Measurements from ENCODE around the gene CHST6. TPM values are rescaled to one million over a fixed set of nuclear protein-coding genes. Genes with fewer than 3 reads are reported as not detected.
"Not testable (repeated sequence)": the region's sequence is repeated elsewhere in the genome, so short reads cannot be mapped to it uniquely, and the experiment has no call there.

The CHST6 gene
- total RNA-seq, 1 donor from 2014 or later = 0.09 TPM

- H3K9me3 ChIP-seq = no peaks in the 10 kb centered on the region
- H3K36me3 ChIP-seq = no peaks in the 10 kb centered on the region
- ATAC-seq (peak; percentile 20), DNase-seq (peak; percentile 61)
- no peak for TF ChIP-seq CTCF (IDR thresholded peaks at IDR 0.05)
- no peaks in the 10 kb centered on the region for H3K4me1 ChIP-seq
- no peak overlapping the region for H3K4me3 ChIP-seq
- no peaks in the 10 kb centered on the region for H3K27me3 ChIP-seq
- H3K27ac ChIP-seq = no peak overlapping the region
- intact Hi-C loops (cut with DNase I) = no loop called here
Observed at GRCh38 chr16:75529056-75529905, 34.0 kb upstream of the CHST6 start.

- peak; percentile 4 for DNase-seq
- TF ChIP-seq CTCF (IDR thresholded peaks at IDR 0.05) = no peak
- Histone ChIP-seq H3K9me3 (no peaks in the 10 kb centered on the region), H3K4me3 (no peak overlapping the region), H3K4me1 (no peaks in the 10 kb centered on the region), H3K27ac (no peak overlapping the region), H3K27me3 (no peaks in the 10 kb centered on the region), H3K36me3 (no peaks in the 10 kb centered on the region)
- intact Hi-C loops (cut with DNase I) = no loop called here
- ATAC-seq = no peak
Observed at GRCh38 chr16:75527825-75528299, 32.6 kb upstream of the CHST6 start.

- no peak for TF ChIP-seq CTCF (IDR thresholded peaks at IDR 0.05)
- ATAC-seq (no peak), DNase-seq (peak; percentile 15)
- no peaks in the 10 kb centered on the region for H3K4me1 ChIP-seq
- intact Hi-C loops (cut with DNase I) = no loop called here
- no peaks in the 10 kb centered on the region for H3K9me3 ChIP-seq
- H3K27ac ChIP-seq = no peak overlapping the region
- H3K27me3 ChIP-seq = no peaks in the 10 kb centered on the region
- no peaks in the 10 kb centered on the region for H3K36me3 ChIP-seq
- no peak overlapping the region for H3K4me3 ChIP-seq
Observed at GRCh38 chr16:75526032-75526790, 31.0 kb upstream of the CHST6 start.

- no peaks in the 10 kb centered on the region for H3K4me1 ChIP-seq
- no peak for ATAC-seq
- no peaks in the 10 kb centered on the region for H3K27me3 ChIP-seq
- no peak overlapping the region for H3K27ac ChIP-seq
- H3K4me3 ChIP-seq = no peak overlapping the region
- no peaks in the 10 kb centered on the region for H3K9me3 ChIP-seq
- DNase-seq = peak; percentile 20
- intact Hi-C loops (cut with DNase I) = no loop called here
- TF ChIP-seq CTCF (IDR thresholded peaks at IDR 0.05) = no peak
- H3K36me3 ChIP-seq = no peaks in the 10 kb centered on the region
Observed at GRCh38 chr16:75519175-75519574, 23.9 kb upstream of the CHST6 start.

- intact Hi-C loops (cut with DNase I); H3K9me3 ChIP-seq; H3K36me3 ChIP-seq; DNase-seq; H3K27me3 ChIP-seq; H3K4me1 ChIP-seq: not testable (repeated sequence)
- Histone ChIP-seq H3K27ac (peak overlapping the region; percentile 96), H3K4me3 (peak overlapping the region; percentile 98)
- ATAC-seq = peak; percentile 46
Observed at GRCh38 chr16:75516189-75516966, 21.1 kb upstream of the CHST6 start.

Data from upper lobe of right lung (tissue), 1 donor.